ENCODE measurements around the gene AGPAT3. TPM values are rescaled to one million over a fixed set of nuclear protein-coding genes. Genes with fewer than 3 reads are reported as not detected.
A peak's percentile ranks its signal among the peaks of the same experiment; 100 is the strongest.

Gene AGPAT3
- total RNA-seq, 4 donors from 2014 or later, result 63.5 to 225 (median 161) TPM

GRCh38 chr21:43912500-43912899 lies 47.5 kb downstream of the AGPAT3 start:
- H3K4me3 ChIP-seq, result no peak overlapping the region
- H3K27me3 ChIP-seq, result no peaks in the 10 kb centered on the region
- H3K27ac ChIP-seq, result no peak overlapping the region
- H3K9me3 ChIP-seq, result no peaks in the 10 kb centered on the region
- H3K36me3 ChIP-seq, result no peaks in the 10 kb centered on the region
- DNase-seq, result peak in 1 of 3 donors; percentile 8
- TF ChIP-seq, protein P1, sequence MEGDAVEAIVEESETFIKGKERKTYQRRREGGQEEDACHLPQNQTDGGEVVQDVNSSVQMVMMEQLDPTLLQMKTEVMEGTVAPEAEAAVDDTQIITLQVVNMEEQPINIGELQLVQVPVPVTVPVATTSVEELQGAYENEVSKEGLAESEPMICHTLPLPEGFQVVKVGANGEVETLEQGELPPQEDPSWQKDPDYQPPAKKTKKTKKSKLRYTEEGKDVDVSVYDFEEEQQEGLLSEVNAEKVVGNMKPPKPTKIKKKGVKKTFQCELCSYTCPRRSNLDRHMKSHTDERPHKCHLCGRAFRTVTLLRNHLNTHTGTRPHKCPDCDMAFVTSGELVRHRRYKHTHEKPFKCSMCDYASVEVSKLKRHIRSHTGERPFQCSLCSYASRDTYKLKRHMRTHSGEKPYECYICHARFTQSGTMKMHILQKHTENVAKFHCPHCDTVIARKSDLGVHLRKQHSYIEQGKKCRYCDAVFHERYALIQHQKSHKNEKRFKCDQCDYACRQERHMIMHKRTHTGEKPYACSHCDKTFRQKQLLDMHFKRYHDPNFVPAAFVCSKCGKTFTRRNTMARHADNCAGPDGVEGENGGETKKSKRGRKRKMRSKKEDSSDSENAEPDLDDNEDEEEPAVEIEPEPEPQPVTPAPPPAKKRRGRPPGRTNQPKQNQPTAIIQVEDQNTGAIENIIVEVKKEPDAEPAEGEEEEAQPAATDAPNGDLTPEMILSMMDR (IDR thresholded peaks at IDR 0.05), result no peak
- peaks cover 2 to 30% (median 6%) of the 10 kb centered on the region in 4 donors for H3K4me1 ChIP-seq

- H3K4me1 ChIP-seq, result peaks cover 2 to 30% (median 6%) of the 10 kb centered on the region in 4 donors
- H3K27me3 ChIP-seq, result no peaks in the 10 kb centered on the region
- no peaks in the 10 kb centered on the region for H3K36me3 ChIP-seq
- H3K4me3 ChIP-seq, result no peak overlapping the region
- no peak overlapping the region for H3K27ac ChIP-seq
- DNase-seq, result no peak
- TF ChIP-seq, protein P1 (IDR thresholded peaks at IDR 0.05), result no peak
- no peak for TF ChIP-seq POLR2A (IDR thresholded peaks at IDR 0.05)
- no peaks in the 10 kb centered on the region for H3K9me3 ChIP-seq
Observed at GRCh38 chr21:43912910-43913309, 47.9 kb downstream of the AGPAT3 start.

- no peak overlapping the region for H3K4me3 ChIP-seq
- peak in 1 of 3 donors; percentile 8 for DNase-seq
- H3K27ac ChIP-seq, result no peak overlapping the region
- no peak for TF ChIP-seq POLR2A (IDR thresholded peaks at IDR 0.05)
- no peaks in the 10 kb centered on the region for H3K27me3 ChIP-seq
- no peaks in the 10 kb centered on the region for H3K36me3 ChIP-seq
- peaks cover 2 to 30% (median 6%) of the 10 kb centered on the region in 4 donors for H3K4me1 ChIP-seq
- no peaks in the 10 kb centered on the region for H3K9me3 ChIP-seq
Observed at GRCh38 chr21:43913928-43914327, 48.9 kb downstream of the AGPAT3 start.

DNA sequence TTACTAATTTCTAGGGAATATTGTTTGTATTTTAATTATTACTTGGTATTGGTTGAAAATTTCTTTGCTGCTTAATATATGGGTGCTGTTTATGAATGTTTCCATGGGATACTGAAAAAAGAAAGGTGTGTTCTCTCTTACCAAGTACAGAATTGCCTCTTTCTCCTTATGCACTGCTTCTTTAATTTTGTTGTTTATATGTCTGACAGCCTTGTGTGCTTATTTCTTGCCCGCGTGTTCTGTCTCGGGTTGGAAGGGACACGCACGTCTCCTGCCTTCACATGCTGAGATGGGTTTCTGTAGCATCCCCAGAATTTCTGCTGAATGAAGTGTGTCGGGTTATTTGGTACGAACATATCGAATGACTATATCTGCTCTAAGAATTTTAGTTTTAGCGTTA lies 51.1 kb downstream of the AGPAT3 start:
- Histone ChIP-seq H3K4me1 (peaks cover 0 to 24% (median 4%) of the 10 kb centered on the region in 4 donors), H3K27me3 (no peaks in the 10 kb centered on the region), H3K9me3 (no peaks in the 10 kb centered on the region), H3K36me3 (no peaks in the 10 kb centered on the region), H3K27ac (no peak overlapping the region), H3K4me3 (no peak overlapping the region)
- peak in 1 of 3 donors; percentile 24 for DNase-seq
- no peak for TF ChIP-seq POLR2A (IDR thresholded peaks at IDR 0.05)
- TF ChIP-seq, protein P1 (IDR thresholded peaks at IDR 0.05), result no peak

DNA sequence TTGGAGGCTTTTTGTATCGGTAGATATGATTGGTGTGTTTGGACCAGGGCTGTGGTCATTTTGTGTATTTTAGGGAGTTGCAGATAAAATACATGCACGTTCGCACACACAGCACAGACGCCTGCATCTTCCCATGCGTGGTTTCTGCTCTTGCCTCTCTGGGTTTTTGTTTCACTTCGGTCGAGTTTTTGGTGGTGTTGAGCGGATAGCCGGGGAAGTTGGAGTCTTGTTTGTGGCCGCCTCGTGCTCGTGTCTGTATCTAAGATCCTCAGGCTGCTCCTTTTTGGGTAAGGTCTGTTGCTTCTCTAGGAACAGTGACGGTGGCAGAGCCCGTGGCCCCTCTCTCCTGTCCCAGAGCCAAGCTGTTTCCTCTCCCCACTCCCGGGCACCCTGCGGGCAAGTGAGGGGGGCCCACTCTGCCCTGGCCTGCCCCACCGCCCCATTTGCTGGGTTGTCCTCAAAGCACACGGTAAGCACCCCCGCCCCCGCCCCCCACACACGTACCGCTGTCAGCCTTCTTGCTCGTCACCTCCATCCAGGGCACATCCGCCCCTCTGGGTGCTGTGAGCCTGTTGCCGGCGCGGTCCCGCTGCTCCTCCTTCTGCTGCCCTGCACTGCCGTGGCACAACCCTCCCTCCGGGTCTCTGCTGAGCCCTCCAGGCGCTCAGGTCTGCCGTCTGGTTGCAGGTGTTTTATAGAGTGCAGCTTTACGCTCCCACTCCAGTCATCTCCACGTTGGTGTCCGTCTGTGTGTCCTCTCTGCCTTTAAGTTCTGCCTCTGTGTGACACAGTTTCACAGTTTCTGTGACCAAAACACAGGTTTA lies 51.9 kb downstream of the AGPAT3 start:
- DNase-seq, result peak; percentile 50 to 66 (median 61)
- Histone ChIP-seq H3K27me3 (no peaks in the 10 kb centered on the region), H3K4me1 (peaks cover 0 to 24% (median 7%) of the 10 kb centered on the region in 4 donors), H3K4me3 (peak overlapping the region; percentile 35 to 43 (median 38)), H3K9me3 (no peaks in the 10 kb centered on the region), H3K27ac (peak overlapping the region; percentile 32 to 71 (median 55)), H3K36me3 (no peaks in the 10 kb centered on the region)
- TF ChIP-seq POLR2A (IDR thresholded peaks at IDR 0.05), result no peak
- TF ChIP-seq, protein P1 (IDR thresholded peaks at IDR 0.05), result no peak
